CD8-positive, alpha-beta memory T cell (primary cell): ENCODE measurements around the gene C1orf116. TPM values are rescaled to one million over a fixed set of nuclear protein-coding genes. Genes with fewer than 3 reads are reported as not detected.

Experiments used
- CTCF ChIA-PET: fragments of 350-600 bp; sonication (Branson Sonifier 250); formaldehyde crosslinking; loops from one replicate; lab custom pipeline; 2021; ENCODE audit warnings: antibody characterized with exemption; lab: Charles Lee
- POLR2A ChIA-PET: fragments of 350-600 bp; sonication (Branson Sonifier 250); formaldehyde crosslinking; loops from one replicate; lab custom pipeline; 2021; ENCODE audit warnings: antibody characterized with exemption; lab: Charles Lee
- DNase-seq, 5 donors: peaks; one replicate each; pipeline versions ENCODE4 v3.0.0 to v3.0.0-alpha.2; 2020 to 2022; ENCODE audit warnings: mixed read lengths in 1 of 5
- H3K27ac ChIP-seq: one replicate; pipeline ENCODE4 v1.7.0; 2013; ENCODE audit warnings: low read depth, mild to moderate bottlenecking, low read length, moderate library complexity
- H3K27me3 ChIP-seq: 2 replicates; pipeline ENCODE4 v1.7.0; 2013; ENCODE audit warnings: low read length, mild to moderate bottlenecking; ENCODE audit not compliant: insufficient read depth, poor library complexity, severe bottlenecking
- H3K36me3 ChIP-seq: 2 replicates; pipeline ENCODE4 v1.7.0; 2013; ENCODE audit warnings: mild to moderate bottlenecking, low read length, moderate library complexity; ENCODE audit not compliant: insufficient read depth
- H3K4me1 ChIP-seq: 2 replicates; pipeline ENCODE4 v1.7.0; 2013; ENCODE audit warnings: mild to moderate bottlenecking, low read length, moderate library complexity; ENCODE audit not compliant: insufficient read depth
- H3K4me3 ChIP-seq: 2 replicates; pipeline ENCODE4 v1.7.0; 2013; ENCODE audit warnings: mild to moderate bottlenecking, low read length
- H3K9me3 ChIP-seq: 2 replicates; pipeline ENCODE4 v1.7.0; 2013; ENCODE audit warnings: mild to moderate bottlenecking, low read length
- H3K27ac Mint-ChIP-seq, 8 donors: one replicate each; pipeline ENCODE4 v1.8.0; 2020 to 2021; ENCODE audit warnings: mixed read lengths in 8 of 8, mild to moderate bottlenecking in 6 of 8, inconsistent platforms in 3 of 8, moderate library complexity in 3 of 8
- H3K27me3 Mint-ChIP-seq, 2 donors: one replicate each; pipeline ENCODE4 v1.8.0; 2020 to 2021; ENCODE audit warnings: mixed read lengths in 2 of 2, mild to moderate bottlenecking in 1 of 2, moderate library complexity in 1 of 2
- H3K36me3 Mint-ChIP-seq, 3 donors: one replicate each; pipeline ENCODE4 v1.8.0; 2020 to 2021; ENCODE audit warnings: mixed read lengths in 3 of 3, inconsistent platforms in 1 of 3, mild to moderate bottlenecking in 1 of 3
- H3K4me1 Mint-ChIP-seq, 3 donors: one replicate each; pipeline ENCODE4 v1.8.0; 2020 to 2021; ENCODE audit warnings: mixed read lengths in 3 of 3, inconsistent platforms in 1 of 3, mild to moderate bottlenecking in 1 of 3
- H3K4me3 Mint-ChIP-seq, 7 donors: one replicate each; pipeline ENCODE4 v1.8.0; 2020 to 2021; ENCODE audit warnings: mixed read lengths in 7 of 7, mild to moderate bottlenecking in 6 of 7, moderate library complexity in 4 of 7, inconsistent platforms in 2 of 7
- H3K9me3 Mint-ChIP-seq, 5 donors: one replicate each; pipeline ENCODE4 v1.8.0; 2020 to 2022; ENCODE audit warnings: mixed read lengths in 5 of 5, mild to moderate bottlenecking in 3 of 5, moderate library complexity in 2 of 5, inconsistent platforms in 1 of 5
- polyA plus RNA-seq: library from polyadenylated mRNA; unstranded; fragments of 300-500 nt; fragmentation: Illumina TruSeq; gene quantifications from one replicate; pipeline ENCODE4 v1.2.3, GENCODE V29; 2021
- total RNA-seq, 2 experiments: library from RNA; stranded (reverse); gene quantifications; one replicate each; pipeline ENCODE4 v1.2.3, GENCODE V29; 2021

C1orf116 gene
- total and polyA plus RNA-seq, 3 experiments from 2014 or later: not detected

DNA sequence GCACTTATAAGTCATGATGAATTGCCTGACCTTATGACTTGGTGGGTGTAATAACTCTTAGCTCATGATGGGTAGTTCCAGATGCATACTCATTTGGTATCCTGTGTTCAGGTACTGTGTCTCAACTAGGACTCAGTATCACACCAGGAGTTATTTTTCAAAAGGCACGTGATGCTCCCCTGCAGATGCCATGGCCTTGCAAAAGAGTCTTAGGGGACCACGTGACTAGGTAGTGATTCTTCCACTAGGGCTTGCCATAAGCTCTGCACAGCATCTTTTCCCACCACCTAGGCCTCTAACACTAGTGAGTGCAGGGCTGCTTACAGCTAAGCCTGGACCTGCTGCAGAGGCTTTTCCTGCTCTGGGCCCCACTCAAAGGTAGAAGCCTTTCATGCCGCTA, 58.4 kb downstream of the C1orf116 start:
- Mint-ChIP-seq H3K4me3 (no peak overlapping the region), H3K27me3 (peaks cover 14 to 23% of the 10 kb centered on the region in 2 donors), H3K27ac (no peak overlapping the region), H3K36me3 (no peaks in the 10 kb centered on the region), H3K9me3 (no peaks in the 10 kb centered on the region), H3K4me1 (no peaks in the 10 kb centered on the region)
- CTCF ChIA-PET: interaction anchor here (5.5 kb wide), 1 partner anchor 7 kb away, joined by 23 read pairs; no protein-coding TSS in a partner anchor
- no peak for DNase-seq
- Histone ChIP-seq H3K9me3 (no peaks in the 10 kb centered on the region), H3K27me3 (no peaks in the 10 kb centered on the region), H3K36me3 (no peaks in the 10 kb centered on the region), H3K27ac (no peak overlapping the region), H3K4me3 (no peak overlapping the region), H3K4me1 (no peaks in the 10 kb centered on the region)
- POLR2A ChIA-PET: interaction anchor here (0.5 kb wide), 1 partner anchor 19 kb away, joined by 3 read pairs; no protein-coding TSS in a partner anchor

DNA sequence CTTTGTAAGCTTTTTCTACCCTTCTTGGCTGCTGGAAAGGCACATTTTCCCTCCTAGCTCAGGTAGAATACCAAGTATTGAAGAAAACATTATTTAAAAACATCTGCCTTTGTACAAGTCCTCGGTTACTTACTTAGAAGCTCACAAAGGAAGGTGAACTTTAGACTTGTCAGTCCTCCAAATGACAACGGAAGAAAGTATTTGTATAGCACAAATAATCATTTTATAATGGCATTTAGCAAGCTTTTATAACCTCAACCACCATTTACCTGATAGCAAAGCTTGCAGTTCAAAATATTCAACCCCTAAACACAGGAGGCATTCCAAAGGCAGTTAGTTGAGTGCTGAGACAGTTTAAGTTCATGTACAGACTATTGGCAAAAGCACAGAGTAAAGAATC, 59.8 kb downstream of the C1orf116 start:
- Mint-ChIP-seq H3K36me3 (no peaks in the 10 kb centered on the region), H3K9me3 (no peaks in the 10 kb centered on the region), H3K4me1 (peaks cover under 1 to 6% (median 3%) of the 10 kb centered on the region in 3 donors), H3K4me3 (no peak overlapping the region), H3K27me3 (peaks cover 13 to 23% of the 10 kb centered on the region in 2 donors), H3K27ac (no peak overlapping the region)
- Histone ChIP-seq H3K36me3 (no peaks in the 10 kb centered on the region), H3K4me1 (peaks cover 1% of the 10 kb centered on the region), H3K27ac (no peak overlapping the region), H3K9me3 (no peaks in the 10 kb centered on the region), H3K27me3 (no peaks in the 10 kb centered on the region), H3K4me3 (no peak overlapping the region)
- no peak for DNase-seq
- POLR2A ChIA-PET: no interaction called here
- CTCF ChIA-PET: interaction anchor here (1.1 to 5.5 kb wide), 3 partner anchors 9 to 116 kb away, joined by 3 to 23 read pairs (median 3); no protein-coding TSS in a partner anchor

DNA sequence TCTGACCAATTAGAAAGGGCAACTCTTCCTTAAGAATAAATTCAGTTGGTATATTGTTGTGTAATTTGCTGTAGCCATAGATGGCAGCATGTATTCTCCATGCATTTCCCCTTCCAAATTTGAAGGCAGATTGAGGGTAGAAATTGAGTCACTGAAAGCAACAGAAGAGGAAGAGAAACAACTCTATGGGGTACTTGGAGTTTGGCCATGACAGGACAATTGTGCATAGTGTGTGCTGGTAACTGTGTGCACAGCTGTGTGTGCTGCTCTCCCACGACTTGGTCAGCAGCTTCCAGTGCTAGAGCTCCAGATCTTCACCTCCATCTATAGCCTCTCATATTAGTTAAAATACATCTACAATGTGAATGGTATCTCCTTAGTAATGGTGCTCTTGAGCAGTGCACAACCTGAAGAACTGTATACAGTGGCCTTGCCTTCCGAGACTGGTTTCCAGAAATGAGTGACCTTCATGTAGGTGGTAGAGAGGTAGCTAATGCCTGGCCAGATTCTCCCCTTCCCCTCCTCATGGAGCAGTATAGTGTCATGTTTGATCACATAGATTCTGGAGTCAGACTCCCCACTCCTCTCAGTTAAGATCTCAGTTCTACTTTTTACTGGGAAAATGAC, 61.4 kb downstream of the C1orf116 start:
- Mint-ChIP-seq H3K4me1 (peaks cover 9 to 15% (median 13%) of the 10 kb centered on the region in 3 donors), H3K4me3 (no peak overlapping the region), H3K27ac (no peak overlapping the region), H3K36me3 (no peaks in the 10 kb centered on the region), H3K9me3 (no peaks in the 10 kb centered on the region), H3K27me3 (peaks cover 9 to 23% of the 10 kb centered on the region in 2 donors)
- Histone ChIP-seq H3K4me3 (no peak overlapping the region), H3K9me3 (no peaks in the 10 kb centered on the region), H3K27ac (no peak overlapping the region), H3K4me1 (peaks cover 12% of the 10 kb centered on the region), H3K27me3 (no peaks in the 10 kb centered on the region), H3K36me3 (no peaks in the 10 kb centered on the region)
- DNase-seq: no peak
- POLR2A ChIA-PET: no interaction called here
- CTCF ChIA-PET: interaction anchor here (1.7 to 5.5 kb wide), 2 partner anchors 10 to 17 kb away, joined by 3 to 23 read pairs; no protein-coding TSS in a partner anchor

DNA sequence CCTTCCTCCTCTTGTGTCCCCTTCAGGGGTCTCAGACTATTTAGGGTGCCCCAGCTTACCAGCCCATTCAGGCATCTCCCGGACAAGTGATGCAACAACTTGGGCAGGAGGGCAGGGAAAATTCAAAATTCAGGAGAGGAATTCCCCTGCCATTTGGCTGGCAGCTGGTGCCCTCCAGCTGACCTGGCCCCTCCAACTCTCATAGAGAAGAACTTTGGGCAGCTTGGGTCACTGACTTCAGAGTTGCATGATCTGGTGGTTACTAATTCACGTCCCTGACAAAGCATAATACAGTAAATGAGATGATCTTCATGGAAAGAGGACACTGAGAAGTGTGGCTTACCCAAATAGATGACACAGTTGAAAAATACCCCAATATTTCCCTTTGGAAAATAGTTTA, 62.1 kb downstream of the C1orf116 start, which contains the start of gene FCAMR:
Gene FCAMR (minus strand): TSS at position 15 of the 400 bp plus-strand sequence. CDS start 335 bp downstream, outside the sequence.
- Histone ChIP-seq H3K27me3 (no peaks in the 10 kb centered on the region), H3K27ac (no peak within 1 kb of the TSS), H3K36me3 (no peaks in the 10 kb centered on the region), H3K4me3 (no peak within 1 kb of the TSS), H3K9me3 (no peaks in the 10 kb centered on the region), H3K4me1 (peaks cover 12% of the 10 kb centered on the region)
- Mint-ChIP-seq H3K36me3 (no peaks in the 10 kb centered on the region), H3K4me1 (peaks cover 9 to 15% (median 13%) of the 10 kb centered on the region in 3 donors), H3K27ac (peak within 1 kb of the TSS in 1 of 8 donors; percentile 15), H3K4me3 (no peak within 1 kb of the TSS), H3K27me3 (peaks cover 9 to 23% of the 10 kb centered on the region in 2 donors), H3K9me3 (no peaks in the 10 kb centered on the region)
- ChIA-PET CTCF (interaction anchor here (1.7 to 5.5 kb wide), 2 partner anchors 11 to 16 kb away, joined by 3 to 23 read pairs; no protein-coding TSS in a partner anchor), POLR2A (no interaction called here)
- DNase-seq: no peak

DNA sequence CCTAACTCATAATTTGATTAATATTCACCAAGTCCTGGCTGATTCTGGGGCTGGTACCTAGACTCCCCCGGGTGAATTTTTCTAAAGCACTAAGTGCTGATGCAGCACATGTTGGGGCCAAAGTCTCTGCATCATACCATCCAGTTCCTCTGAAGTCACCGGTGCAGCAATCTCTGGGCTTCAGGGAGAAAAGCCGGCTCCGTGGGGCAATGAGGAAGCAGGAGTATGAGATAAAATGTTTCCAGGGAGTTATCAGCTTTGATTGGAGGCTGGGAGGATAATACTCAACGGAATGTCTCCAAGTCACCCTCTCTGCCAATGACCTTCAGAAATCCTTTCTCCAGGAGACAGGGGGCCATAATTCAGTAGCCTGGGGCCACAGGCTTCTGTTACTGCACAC, 63.5 kb downstream of the C1orf116 start:
- no peak overlapping the region for H3K27ac ChIP-seq
- no peaks in the 10 kb centered on the region for H3K36me3 ChIP-seq
- ChIA-PET POLR2A (no interaction called here), CTCF (interaction anchor here (1.2 to 5.5 kb wide), 2 partner anchors 12 to 36 kb away, joined by 4 to 23 read pairs; no protein-coding TSS in a partner anchor)
- no peak overlapping the region for H3K4me3 ChIP-seq
- H3K27me3 Mint-ChIP-seq: peaks cover 9 to 23% of the 10 kb centered on the region in 2 donors
- no peaks in the 10 kb centered on the region for H3K9me3 ChIP-seq
- no peak overlapping the region for H3K4me3 Mint-ChIP-seq
- H3K36me3 Mint-ChIP-seq: no peaks in the 10 kb centered on the region
- H3K27ac Mint-ChIP-seq: no peak overlapping the region
- DNase-seq: no peak
- H3K27me3 ChIP-seq: no peaks in the 10 kb centered on the region
- H3K4me1 ChIP-seq: peaks cover 12% of the 10 kb centered on the region
- H3K9me3 Mint-ChIP-seq: no peaks in the 10 kb centered on the region
- H3K4me1 Mint-ChIP-seq: peaks cover 9 to 15% (median 13%) of the 10 kb centered on the region in 3 donors

Other genes with a start within 250 kb of the C1orf116 start
- gene IL20, start 167.1 kb downstream of the C1orf116 start, total RNA-seq: not detected
- not detected for gene IL20, start 167.1 kb downstream of the C1orf116 start, polyA plus RNA-seq
- 1 to 10 TPM; 2.0 to 2.9 TPM for gene IL24, start 135.3 kb downstream of the C1orf116 start, total RNA-seq
- gene IL24, start 135.3 kb downstream of the C1orf116 start, polyA plus RNA-seq: 22.5 TPM
- gene FCMR, start 110.8 kb downstream of the C1orf116 start, total RNA-seq: 10 to 100 TPM; 75.1 to 75.6 TPM
- 574 TPM for gene FCMR, start 110.8 kb downstream of the C1orf116 start, polyA plus RNA-seq
- gene PIGR, start 86.3 kb downstream of the C1orf116 start, total RNA-seq: under 1 TPM; 0.04 to 0.33 TPM
- not detected for gene PIGR, start 86.3 kb downstream of the C1orf116 start, polyA plus RNA-seq
- not detected for gene FCAMR, start 62.3 kb downstream of the C1orf116 start, total RNA-seq
- gene FCAMR, start 62.3 kb downstream of the C1orf116 start, polyA plus RNA-seq: not detected
- gene YOD1, start 18.5 kb upstream of the C1orf116 start, total RNA-seq: 10 to 100 TPM; 10.3 to 10.6 TPM
- gene YOD1, start 18.5 kb upstream of the C1orf116 start, polyA plus RNA-seq: 0.98 TPM
- gene PFKFB2, start 20.5 kb upstream of the C1orf116 start, total RNA-seq: 1 to 10 TPM; 3.0 to 3.9 TPM
- 0.29 TPM for gene PFKFB2, start 20.5 kb upstream of the C1orf116 start, polyA plus RNA-seq
- gene C4BPB, start 56.1 kb upstream of the C1orf116 start, total RNA-seq: under 1 TPM in 1 of 2 experiments, not detected in 1; 0.51 TPM
- not detected for gene C4BPB, start 56.1 kb upstream of the C1orf116 start, polyA plus RNA-seq
- gene C4BPA, start 71.5 kb upstream of the C1orf116 start, total RNA-seq: not detected
- not detected for gene C4BPA, start 71.5 kb upstream of the C1orf116 start, polyA plus RNA-seq